ENCODE results near the gene CCNYL1. TPM values are rescaled to one million over a fixed set of nuclear protein-coding genes. Genes with fewer than 3 reads are reported as not detected.

Gene CCNYL1
- total RNA-seq, 1 donor = 24.6 TPM

GRCh38 chr2:207802650-207803049 is 91.2 kb downstream of the CCNYL1 start:
- no peak overlapping the region for H3K4me3 ChIP-seq (ENCODE audit: low read depth, low read length)
- TF ChIP-seq CTCF (IDR thresholded peaks at IDR 0.05; ENCODE audit: insufficient read depth, low read length) = no peak
- DNase-seq (ENCODE audit: low read depth) = no peak

Small RNA genes lying within 50 kb of the gene (small RNA-seq; reads per million reads assigned to genes)
- not detected for gene RF00019
- not detected for gene RNU6-664P

Other genes starting within 250 kb of the CCNYL1 start
- gene CREB1, start 181.7 kb upstream of the CCNYL1 start, total RNA-seq (ENCODE audit: low replicate concordance) = 28.6 and 52.4 TPM in 2 replicates
- gene METTL21A, start 86.2 kb upstream of the CCNYL1 start, total RNA-seq (ENCODE audit: low replicate concordance) = 11.1 and 15.9 TPM in 2 replicates
- gene FZD5, start 58.3 kb downstream of the CCNYL1 start, total RNA-seq (ENCODE audit: low replicate concordance) = 1.4 and 2.4 TPM in 2 replicates

Measured in fibroblast of the aortic adventitia (primary cell).